ENCODE results near the gene LGALS3BP.
"Not testable (repeated sequence)": the region's sequence is repeated elsewhere in the genome, so short reads cannot be mapped to it uniquely, and the experiment has no call there.

LGALS3BP gene

GRCh38 chr17:78977997-78978973 is 1.4 kb downstream of the LGALS3BP start:
- no peak for DNase-seq

GRCh38 chr17:78977681-78977943 is 2.1 kb downstream of the LGALS3BP start:
- no peak for DNase-seq

- no peak for DNase-seq
Measured at GRCh38 chr17:78976907-78977680, 2.6 kb downstream of the LGALS3BP start.

GRCh38 chr17:78974635-78975591 is 4.8 kb downstream of the LGALS3BP start:
- DNase-seq = no peak

DNA sequence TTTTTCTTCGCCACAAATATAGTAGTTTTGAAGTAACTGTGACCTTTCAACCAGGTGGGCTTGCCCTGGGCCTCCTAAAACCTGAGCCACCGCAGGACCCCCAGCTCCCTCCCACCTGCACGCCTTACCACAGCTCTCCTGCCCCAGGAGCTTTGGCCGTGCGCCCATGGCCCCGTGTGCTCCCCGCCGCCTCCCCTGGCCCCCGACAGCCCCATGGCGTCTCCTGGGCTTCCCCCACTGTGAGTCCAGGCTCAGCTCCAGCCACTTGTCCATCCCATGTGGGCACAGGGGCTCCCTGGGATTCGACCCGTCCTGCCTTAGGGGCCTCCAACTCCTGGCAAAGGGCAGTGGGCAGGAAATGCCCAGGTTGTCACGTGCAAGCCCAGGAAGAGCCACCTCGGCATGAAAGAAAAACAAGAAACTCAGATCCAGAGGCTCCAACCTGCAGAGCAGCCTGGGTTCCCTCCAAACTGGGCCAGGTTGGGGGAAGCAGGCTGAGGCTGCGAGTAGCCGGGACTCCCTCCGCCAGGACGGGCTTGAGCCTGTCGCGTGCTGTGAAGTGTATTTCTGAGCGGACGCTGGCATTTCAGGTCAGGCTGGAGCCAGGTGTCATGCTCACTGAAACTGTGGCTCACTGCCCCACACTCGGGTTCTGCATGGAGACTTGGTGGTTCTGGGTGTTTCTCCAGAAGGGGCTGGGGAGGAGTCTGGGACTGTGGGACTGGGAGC is 5.8 kb downstream of the LGALS3BP start:
- DNase-seq = no peak

DNA sequence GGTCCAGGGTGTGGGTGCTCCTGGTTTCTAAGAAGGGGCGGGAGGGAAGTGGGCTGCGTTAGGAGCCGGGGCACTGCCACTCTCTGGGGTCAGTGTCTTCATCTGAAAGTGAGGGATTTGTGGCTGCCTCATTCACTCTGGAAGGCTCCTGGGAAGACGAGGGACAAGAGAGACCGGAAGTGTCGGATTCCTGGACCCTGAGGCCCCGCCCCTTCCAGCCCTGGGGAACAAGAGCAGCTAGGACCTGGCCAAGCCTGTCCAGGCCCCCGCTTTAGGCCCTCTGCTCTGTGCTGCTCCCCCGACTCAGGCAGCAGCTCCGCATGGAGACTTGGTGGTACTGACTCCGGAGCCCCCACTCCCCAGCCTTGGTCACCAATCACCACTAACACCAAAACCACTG is 6.5 kb downstream of the LGALS3BP start:
- no peak for DNase-seq

DNA sequence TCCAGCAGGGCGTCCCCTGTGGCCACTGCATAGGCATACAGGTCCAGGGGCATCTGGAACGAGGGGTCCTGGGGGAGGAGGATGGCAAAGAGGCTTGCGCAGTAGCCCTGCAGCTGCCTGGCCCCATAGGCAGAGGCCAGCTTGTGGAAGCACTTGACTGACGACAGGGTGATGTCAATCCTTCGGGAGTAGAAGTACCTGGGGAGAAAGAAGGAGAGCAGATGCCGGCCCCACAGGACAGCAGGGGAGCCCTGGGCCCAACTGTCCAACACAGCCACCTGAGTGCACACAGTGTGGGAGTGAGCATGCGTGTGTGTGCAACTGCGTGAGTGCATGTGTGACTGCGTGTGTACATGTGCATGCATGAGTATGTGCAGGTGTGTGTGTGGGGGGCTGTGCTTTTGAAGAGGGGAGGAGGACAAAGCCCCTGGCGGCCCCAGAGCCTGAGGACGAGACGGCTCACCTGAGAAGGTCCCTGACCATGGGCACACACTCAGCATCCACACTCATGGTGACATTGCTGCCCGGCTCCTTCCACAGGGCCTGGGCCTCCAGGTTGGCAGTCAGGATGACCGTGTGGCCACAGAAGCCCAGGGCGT is 7.1 kb downstream of the LGALS3BP start:
- no peak for DNase-seq

GRCh38 chr17:78971756-78972506 is 7.8 kb downstream of the LGALS3BP start:
- DNase-seq = no peak

DNA sequence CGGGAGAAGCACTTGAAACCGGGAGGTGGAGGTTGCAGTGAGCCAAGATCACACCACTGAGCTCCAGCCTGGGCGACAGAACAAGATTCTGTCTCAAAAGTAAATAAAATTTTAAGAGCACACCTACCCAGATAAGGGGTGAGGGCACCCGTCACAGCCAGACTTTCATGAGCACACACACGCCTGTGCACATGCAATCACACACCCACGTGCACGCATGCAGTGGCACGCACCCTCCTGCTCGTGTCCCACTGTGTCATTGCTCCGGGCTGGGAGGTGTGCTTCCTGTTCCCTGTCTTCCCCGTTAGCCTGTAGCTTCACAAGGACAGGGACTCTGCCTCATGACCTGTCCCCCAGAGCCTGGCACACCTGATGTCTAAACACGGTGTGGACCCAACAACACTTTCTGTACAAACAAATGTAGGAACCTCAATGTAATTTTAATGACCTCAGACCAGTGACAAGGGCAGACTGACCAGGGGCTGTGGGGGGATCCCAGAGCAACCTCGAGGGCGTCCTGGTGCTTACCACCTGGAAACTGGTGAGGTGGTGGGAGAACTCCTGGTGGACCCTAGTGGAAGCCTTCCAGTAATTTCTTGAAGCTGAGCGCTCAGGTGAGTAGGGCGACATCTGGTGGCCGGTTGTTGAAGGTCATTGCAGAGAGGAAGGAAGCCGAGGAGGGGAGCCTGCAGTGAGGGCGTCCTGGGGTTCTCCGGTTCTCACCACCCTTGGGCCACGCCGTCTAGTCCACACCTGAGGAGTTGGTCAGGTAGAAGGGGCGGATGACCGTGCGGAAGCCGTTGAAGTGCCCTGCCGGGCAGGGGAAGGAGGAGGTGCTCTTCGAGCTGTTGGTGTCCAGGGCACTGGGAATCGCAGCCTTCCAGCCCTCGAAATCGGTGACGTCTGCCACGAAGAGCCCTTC is 8.6 kb downstream of the LGALS3BP start:
- peak; percentile 82 for DNase-seq

- no peak for DNase-seq
Measured at GRCh38 chr17:78969865-78970264, 9.9 kb downstream of the LGALS3BP start.

DNA sequence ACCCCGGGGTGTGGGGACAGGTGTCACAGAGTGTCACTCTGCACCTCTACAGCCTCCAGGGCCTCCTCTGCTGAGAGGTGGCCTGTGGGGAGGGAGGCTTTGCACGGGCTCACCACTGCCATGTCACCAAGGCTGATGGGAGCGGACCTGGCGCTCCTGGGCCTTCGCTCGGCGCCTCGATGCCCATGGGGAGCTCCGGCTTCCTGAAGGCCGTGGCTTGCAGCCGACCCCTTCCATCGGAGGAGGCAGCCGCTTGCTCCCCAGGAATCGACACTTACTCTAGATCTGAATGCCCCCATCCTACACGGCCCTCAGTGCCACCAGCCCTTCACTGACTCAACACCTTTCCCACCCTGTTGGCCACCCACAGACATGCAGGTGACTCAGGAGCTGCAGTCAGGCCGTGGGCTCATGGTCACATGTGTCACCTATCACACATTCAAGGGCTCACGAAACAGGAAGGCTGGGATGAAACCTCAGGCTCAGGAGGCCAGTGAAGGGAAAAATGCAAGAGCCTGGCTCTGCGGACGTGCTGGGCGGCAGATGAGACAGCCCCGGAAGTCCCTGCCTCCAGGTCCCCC is 11.9 kb downstream of the LGALS3BP start:
- no peak for DNase-seq

DNA sequence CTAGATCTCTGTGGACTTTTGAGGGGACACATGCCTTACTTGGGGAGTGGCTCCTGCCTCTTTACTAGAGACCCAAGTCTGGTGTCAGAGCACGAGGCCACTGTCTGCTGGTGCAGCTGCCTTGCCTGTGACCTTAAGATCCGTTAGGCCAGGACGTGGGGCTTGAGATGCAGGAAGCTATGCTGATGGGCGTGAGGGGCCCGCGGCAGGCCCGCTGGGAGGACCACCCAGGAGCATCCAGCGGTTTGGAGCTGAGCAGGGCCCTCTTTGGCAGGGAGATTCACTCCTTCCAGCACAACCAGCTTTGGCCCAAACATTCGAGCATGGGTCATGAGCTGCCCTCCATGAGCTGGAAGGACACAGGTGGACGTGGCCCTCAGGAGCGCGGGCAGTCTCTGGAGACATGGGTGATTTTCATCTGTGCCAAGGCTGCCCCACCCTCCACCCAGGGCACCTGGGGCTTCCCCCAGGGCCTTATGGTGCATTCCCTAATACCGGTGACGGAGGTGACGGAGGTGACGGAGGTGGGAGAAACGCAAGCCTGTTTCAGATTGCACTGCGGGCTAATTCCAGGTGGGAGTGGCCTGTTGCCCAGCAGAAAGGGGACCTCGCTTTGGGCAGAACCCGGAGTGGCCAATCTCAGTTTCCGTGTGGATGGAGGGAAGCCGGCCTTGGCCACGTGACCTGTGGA is 12.7 kb downstream of the LGALS3BP start:
- no peak for DNase-seq

DNA sequence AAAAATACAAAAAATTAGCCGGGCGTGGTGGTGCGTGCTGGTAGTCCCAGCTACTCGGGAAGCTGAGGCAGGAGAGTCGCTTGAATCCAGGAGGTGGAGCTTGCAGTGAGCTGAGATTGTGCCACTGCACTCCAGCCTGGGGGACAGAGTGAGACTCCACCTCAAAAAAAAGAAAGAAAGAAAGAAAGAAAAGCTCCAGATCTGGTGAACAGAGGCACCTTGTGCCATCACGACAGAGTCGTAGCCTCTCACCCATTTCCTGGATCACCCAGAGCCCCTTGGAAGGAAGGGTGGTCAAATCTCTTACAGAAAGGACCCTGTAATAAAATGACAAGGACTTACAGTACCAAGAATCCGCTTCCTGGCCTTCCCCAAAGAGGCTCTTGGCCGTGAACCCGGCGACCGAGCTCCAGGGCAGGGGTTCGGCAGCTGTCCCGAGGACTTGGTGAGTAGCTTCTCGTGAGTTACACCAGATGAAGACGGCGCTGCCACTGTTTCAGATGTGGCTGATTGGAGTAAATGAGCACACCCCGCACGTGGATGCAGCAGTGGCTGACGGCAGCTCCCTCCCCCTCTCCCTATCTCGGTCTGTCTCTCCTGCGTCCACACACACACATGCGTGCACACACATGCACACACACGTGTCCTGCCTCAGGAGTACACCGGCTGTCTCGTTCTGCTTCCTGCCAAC is 13.5 kb downstream of the LGALS3BP start:
- DNase-seq = no peak

DNA sequence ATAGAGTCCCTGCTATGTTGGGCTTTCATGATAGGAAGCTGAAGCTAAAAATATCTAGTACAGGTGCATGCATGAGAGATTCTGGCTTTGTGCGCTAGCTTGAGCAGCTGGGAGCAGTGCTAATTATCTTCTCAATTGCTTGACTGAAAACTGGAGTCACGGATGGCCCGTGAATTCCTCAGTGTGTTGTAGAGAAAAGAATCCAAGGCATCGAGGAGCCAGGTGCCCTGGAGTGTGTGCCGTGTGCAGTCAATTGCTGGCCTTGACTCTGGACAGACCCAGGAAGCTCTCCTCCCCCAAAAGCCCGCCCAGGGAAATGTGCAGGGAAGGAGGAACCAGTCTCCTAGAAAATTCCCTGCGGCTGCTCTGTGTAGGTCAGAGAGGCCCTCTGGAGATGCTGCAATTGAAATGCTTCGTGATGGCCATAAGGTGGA is 14.2 kb downstream of the LGALS3BP start:
- DNase-seq = no peak

DNA sequence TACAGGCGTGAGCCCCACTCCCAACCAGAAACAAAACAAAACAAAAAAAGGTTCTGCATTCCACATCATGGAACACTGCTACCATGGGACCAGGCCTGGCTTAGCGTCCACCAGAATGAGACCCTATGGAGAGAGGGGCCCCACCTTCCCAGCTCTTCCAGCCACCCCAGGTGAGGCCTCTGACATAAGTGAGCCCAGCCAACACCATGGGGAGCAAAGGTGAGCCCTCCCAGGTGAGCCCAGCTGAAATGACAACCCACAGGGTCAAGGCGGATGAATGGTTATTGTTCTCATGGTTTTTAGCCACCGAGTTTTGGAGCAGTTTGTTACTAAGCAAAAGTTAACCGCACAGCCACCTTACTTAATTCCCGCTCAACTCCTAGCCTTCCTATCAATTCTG is 16.3 kb downstream of the LGALS3BP start:
- no peak for DNase-seq

- not testable (repeated sequence) for DNase-seq
Measured at GRCh38 chr17:78962984-78963348, 16.8 kb downstream of the LGALS3BP start.

DNA sequence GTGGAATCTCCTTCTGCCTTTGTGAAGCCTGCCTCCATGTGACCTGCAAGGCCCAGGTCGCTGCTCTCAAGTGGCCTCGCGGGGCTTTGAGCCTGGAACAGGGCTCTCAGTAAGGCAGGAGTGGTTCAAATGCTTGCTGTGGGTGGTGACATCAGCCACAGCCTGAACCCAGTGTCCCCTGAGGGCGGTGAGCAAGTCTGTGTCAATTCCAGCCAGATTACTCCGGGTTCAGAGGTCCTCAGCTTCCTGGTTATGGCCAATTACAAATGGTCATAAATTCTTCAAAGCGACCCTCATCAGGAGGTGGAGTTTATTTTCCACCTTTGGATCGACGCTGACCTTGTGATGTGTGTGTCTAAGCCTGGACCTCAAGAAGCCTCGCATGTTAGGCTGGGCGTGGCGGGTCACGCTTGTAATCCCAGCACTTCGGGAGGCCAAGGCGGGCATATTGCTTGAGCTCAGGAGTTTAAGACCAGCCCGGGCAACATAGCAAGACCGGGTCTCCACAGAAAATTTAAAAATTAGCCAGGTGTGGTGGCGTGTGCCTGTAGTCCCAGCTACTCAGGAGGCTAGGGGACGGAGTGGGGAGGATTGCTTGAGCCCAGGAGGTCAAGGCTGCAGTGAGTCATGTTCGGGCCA is 17.3 kb downstream of the LGALS3BP start:
- no peak for DNase-seq

DNA sequence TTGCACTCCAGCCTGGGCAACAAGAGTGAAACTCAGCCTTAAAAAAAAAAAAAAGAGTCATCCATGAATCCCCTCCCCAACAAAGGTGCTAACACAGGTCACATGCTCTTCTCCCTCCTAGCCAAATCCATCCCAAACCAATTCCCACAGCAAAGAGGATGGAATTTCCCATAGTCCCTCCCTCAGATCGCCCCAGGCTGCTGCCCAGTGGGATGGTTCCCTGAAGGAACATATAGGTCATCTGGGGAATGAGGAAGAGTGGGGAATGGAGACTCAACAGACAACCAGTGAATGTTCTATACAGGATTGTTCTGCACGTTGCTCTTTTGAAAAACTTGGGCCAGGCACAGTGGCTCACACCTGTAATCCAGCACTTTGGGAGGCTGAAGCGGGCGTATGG is 18.2 kb downstream of the LGALS3BP start:
- DNase-seq = no peak

Data from activated T-cell treated with anti-CD3 and anti-CD28 coated beads, Interleukin-2, amount 50 U/mL, for 1 hour (primary cell).